Measurements from ENCODE around the gene APOA5. TPM values are rescaled to one million over a fixed set of nuclear protein-coding genes. Genes with fewer than 3 reads are reported as not detected.

Gene APOA5
- total and polyA plus RNA-seq, 9 of the 15 experiments (the other 6 are each of a cell fraction or from before 2014, with no cell fraction given), result not detected

DNA sequence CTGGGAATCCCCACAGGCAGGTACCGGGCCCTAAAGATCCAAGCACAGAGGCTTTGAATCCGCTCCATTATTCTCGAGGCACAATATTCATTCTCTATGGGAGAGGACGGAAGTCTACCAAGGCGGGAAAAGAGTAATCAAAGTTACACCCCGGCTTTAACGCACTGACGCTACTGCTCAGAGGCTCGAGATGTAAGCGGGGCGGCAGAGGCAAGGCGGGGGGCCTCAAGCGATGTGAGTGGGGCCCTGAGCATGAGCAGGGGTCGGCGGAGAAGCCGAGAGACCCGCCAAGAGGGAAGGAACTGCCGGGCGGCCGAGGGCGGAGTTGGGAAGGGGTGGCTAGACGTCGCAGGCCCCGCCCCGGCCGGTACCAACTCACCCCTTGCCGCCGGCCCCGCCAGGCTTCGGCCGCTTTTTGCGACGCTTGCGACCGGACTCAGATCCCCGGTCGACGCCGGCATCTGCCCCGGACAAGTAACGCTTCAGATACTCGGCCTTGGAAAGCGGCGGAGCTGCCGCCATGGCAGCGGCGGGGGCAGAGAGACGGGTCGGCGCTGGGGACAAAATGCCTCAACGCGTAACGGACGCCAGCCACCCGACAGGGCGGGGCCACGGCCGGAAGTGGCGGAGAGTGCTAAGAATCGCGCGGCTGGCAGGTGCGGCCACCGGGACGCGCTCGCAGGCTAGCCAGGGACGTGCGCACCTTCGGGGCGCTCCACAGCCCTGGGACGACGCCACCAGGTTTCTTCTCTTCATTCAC, 19.1 kb downstream of the APOA5 start, which contains the start of gene BUD13 (continued):
- TF ChIP-seq, protein P1, sequence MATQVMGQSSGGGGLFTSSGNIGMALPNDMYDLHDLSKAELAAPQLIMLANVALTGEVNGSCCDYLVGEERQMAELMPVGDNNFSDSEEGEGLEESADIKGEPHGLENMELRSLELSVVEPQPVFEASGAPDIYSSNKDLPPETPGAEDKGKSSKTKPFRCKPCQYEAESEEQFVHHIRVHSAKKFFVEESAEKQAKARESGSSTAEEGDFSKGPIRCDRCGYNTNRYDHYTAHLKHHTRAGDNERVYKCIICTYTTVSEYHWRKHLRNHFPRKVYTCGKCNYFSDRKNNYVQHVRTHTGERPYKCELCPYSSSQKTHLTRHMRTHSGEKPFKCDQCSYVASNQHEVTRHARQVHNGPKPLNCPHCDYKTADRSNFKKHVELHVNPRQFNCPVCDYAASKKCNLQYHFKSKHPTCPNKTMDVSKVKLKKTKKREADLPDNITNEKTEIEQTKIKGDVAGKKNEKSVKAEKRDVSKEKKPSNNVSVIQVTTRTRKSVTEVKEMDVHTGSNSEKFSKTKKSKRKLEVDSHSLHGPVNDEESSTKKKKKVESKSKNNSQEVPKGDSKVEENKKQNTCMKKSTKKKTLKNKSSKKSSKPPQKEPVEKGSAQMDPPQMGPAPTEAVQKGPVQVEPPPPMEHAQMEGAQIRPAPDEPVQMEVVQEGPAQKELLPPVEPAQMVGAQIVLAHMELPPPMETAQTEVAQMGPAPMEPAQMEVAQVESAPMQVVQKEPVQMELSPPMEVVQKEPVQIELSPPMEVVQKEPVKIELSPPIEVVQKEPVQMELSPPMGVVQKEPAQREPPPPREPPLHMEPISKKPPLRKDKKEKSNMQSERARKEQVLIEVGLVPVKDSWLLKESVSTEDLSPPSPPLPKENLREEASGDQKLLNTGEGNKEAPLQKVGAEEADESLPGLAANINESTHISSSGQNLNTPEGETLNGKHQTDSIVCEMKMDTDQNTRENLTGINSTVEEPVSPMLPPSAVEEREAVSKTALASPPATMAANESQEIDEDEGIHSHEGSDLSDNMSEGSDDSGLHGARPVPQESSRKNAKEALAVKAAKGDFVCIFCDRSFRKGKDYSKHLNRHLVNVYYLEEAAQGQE (IDR thresholded peaks at IDR 0.05; ENCODE audit: borderline replicate concordance), result no peak
- TF ChIP-seq, protein P1 (CRISPR knock-in tag; IDR thresholded peaks at IDR 0.05; ENCODE audit: low read depth), result no peak
- TF ChIP-seq NFYB (IDR thresholded peaks at IDR 0.05; ENCODE audit: extremely low read depth, insufficient read length) (no peak), MAFF (IDR thresholded peaks at IDR 0.05; ENCODE audit: low read length) (no peak), SREBF2 (CRISPR knock-in tag; IDR thresholded peaks at IDR 0.05) (no peak), ZNF57 (CRISPR knock-in tag; IDR thresholded peaks at IDR 0.05) (no peak), BACH1 (tag; IDR thresholded peaks at IDR 0.05) (no peak), FIP1L1 (IDR thresholded peaks at IDR 0.05; ENCODE audit: low read depth, low read length, poor library complexity, severe bottlenecking) (peak; percentile 70), MCM2 (IDR thresholded peaks at IDR 0.05; ENCODE audit: low read depth) (no peak), ZNF785 (CRISPR knock-in tag; IDR thresholded peaks at IDR 0.05) (no peak), NR3C1 (CRISPR knock-in tag; IDR thresholded peaks at IDR 0.05) (peak; percentile 56; the same call in 1 of the 2 replicates), ESRRA (IDR thresholded peaks at IDR 0.05; ENCODE audit: borderline replicate concordance, low read depth) (peak; percentile 43; the same call in 1 of the 2 replicates), RFX5 (IDR thresholded peaks at IDR 0.05; ENCODE audit: low read depth, low read length) (no peak), TCF3 (CRISPR knock-in tag; IDR thresholded peaks at IDR 0.05) (peak; percentile 22; the same call in 1 of the 2 replicates), SUPT5H (IDR thresholded peaks at IDR 0.05) (peak; percentile 87), MCM5 (IDR thresholded peaks at IDR 0.05; ENCODE audit: low read depth) (no peak), TBP (optimal IDR thresholded peaks at IDR 0.05; ENCODE audit: low read depth, low read length) (peak; percentile 82), ETV5 (CRISPR knock-in tag; IDR thresholded peaks at IDR 0.05; ENCODE audit: low read depth) (peak; percentile 96), PRMT5 (CRISPR knock-in tag; IDR thresholded peaks at IDR 0.05) (no peak), ZNF668 (CRISPR knock-in tag; IDR thresholded peaks at IDR 0.05) (no peak), ZFP36 (IDR thresholded peaks at IDR 0.05; ENCODE audit: low read depth, low read length, partially characterized antibody) (no peak), FOXJ2 (tag; IDR thresholded peaks at IDR 0.05) (no peak)
- TF ChIP-seq, protein P2, sequence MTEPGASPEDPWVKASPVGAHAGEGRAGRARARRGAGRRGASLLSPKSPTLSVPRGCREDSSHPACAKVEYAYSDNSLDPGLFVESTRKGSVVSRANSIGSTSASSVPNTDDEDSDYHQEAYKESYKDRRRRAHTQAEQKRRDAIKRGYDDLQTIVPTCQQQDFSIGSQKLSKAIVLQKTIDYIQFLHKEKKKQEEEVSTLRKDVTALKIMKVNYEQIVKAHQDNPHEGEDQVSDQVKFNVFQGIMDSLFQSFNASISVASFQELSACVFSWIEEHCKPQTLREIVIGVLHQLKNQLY (CRISPR knock-in tag; conservative IDR thresholded peaks at IDR 0.05), result no peak

All from K562 (cell line).